ENCODE results near the gene FCRL4. TPM values are rescaled to one million over a fixed set of nuclear protein-coding genes. Genes with fewer than 3 reads are reported as not detected.
"Not testable (repeated sequence)": the region's sequence is repeated elsewhere in the genome, so short reads cannot be mapped to it uniquely, and the experiment has no call there.

The FCRL4 gene
- total and polyA plus RNA-seq, 3 donors from 2014 or later = 0.08 to 0.12 TPM; not detected in 1

DNA sequence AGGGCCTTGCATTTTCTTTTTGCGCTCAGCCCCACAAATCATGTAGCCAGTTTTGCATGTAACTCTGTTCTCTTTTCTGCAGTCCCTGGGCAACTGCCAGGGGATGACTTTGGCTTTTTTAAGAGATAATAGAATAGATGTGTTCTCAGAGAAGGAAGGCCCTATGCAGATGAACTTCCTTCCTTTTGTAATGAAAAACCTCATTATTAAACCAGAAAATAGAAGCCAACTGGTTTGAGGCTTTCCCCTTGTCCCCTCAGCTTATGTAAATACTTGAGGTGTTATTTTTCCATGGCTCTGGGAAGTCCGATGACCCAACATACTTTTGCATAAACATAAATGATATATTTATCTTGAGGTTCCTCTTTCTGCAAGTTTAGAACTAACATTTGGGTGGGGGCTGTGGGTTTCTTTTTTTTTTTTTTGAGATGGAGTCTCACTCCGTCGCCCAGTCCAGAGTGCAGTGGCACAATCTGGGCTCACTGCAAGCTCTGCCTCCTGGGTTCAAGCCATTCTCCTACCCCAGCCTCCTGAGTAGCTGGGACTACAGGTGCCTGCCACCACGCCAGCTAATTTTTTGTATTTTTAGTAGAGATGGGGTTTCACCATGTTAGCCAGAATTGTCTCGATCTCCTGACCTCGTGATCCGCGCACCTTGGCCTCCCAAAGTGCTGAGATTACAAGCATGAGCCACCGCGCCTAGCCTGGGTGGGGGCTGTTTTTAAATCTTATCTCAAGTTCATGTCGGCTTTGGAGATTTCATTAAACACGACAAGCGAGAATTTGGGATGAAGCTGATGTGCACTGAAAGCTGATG, 31.2 kb downstream of the FCRL4 start:
- no peak overlapping the region for H3K4me3 ChIP-seq
- no peaks in the 10 kb centered on the region for H3K4me1 ChIP-seq
- no peak overlapping the region for H3K27ac ChIP-seq
- H3K36me3 ChIP-seq (ENCODE audit: low read depth, missing control alignments) = no peaks in the 10 kb centered on the region
- 81 to 86% methylated on average over 14 of the region's 14 CpGs for WGBS, 2 donors
- no peaks in the 10 kb centered on the region for H3K9me3 ChIP-seq
- H3K27me3 ChIP-seq = no peaks in the 10 kb centered on the region
- DNase-seq = no peak
- intact Hi-C loops (cut with DNase I; ENCODE audit: low total_unique reads) = no loop called here
- TF ChIP-seq POLR2A (IDR thresholded peaks at IDR 0.05) = no peak
- TF ChIP-seq, protein P1, sequence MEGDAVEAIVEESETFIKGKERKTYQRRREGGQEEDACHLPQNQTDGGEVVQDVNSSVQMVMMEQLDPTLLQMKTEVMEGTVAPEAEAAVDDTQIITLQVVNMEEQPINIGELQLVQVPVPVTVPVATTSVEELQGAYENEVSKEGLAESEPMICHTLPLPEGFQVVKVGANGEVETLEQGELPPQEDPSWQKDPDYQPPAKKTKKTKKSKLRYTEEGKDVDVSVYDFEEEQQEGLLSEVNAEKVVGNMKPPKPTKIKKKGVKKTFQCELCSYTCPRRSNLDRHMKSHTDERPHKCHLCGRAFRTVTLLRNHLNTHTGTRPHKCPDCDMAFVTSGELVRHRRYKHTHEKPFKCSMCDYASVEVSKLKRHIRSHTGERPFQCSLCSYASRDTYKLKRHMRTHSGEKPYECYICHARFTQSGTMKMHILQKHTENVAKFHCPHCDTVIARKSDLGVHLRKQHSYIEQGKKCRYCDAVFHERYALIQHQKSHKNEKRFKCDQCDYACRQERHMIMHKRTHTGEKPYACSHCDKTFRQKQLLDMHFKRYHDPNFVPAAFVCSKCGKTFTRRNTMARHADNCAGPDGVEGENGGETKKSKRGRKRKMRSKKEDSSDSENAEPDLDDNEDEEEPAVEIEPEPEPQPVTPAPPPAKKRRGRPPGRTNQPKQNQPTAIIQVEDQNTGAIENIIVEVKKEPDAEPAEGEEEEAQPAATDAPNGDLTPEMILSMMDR (IDR thresholded peaks at IDR 0.05) = no peak

DNA sequence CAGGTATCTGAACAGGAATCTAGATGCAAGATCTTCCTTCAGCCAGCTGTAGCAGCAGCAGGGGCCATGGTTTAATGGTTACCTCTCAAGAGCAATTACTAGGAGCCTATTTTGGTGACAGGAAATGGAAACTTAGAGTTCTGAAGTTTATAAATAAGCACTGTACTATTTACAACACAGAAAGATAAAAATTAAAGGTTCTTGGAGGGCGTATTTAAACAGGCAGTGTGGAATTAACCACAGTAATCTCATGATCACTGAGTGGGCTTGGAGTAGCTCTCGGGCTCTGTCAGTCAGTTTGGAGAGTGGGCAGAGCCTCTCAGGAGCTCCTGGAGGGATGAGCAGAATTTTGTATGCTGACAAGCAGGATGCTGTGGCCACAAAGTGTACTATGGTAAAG, 35.4 kb downstream of the FCRL4 start:
- intact Hi-C loops (cut with DNase I; ENCODE audit: low total_unique reads) = no loop called here
- no peak for TF ChIP-seq POLR2A (IDR thresholded peaks at IDR 0.05)
- TF ChIP-seq, protein P1 (IDR thresholded peaks at IDR 0.05) = no peak
- 56 to 62% methylated on average over 2 of the region's 2 CpGs for WGBS, 2 donors
- Histone ChIP-seq H3K4me3 (no peak overlapping the region), H3K27ac (no peak overlapping the region), H3K4me1 (no peaks in the 10 kb centered on the region), H3K27me3 (no peaks in the 10 kb centered on the region), H3K9me3 (no peaks in the 10 kb centered on the region), H3K36me3 (ENCODE audit: low read depth, missing control alignments) (no peaks in the 10 kb centered on the region)
- no peak for DNase-seq

DNA sequence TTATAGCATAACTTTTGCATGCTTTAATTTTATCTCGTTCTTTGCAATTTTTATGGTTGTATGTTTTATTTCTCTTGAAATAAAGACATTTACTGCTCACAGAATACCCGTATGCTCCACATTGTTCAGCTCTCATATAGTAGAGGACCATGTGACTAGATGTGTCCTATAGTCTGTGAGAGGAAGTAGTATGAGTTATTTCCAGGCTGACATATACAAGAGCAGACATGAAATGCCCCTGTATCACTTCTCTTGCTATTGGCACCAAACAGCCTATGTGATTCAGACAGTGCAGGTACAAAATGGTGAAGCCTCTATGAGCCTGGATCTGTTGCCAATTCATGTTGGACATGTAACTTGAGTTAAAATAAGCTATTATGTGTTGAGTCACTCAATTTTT, 39.8 kb downstream of the FCRL4 start:
- H3K27ac ChIP-seq = no peak overlapping the region
- no peaks in the 10 kb centered on the region for H3K27me3 ChIP-seq
- TF ChIP-seq POLR2A (IDR thresholded peaks at IDR 0.05) = no peak
- TF ChIP-seq, protein P1 (IDR thresholded peaks at IDR 0.05) = no peak
- 62 to 67% methylated on average over 2 of the region's 2 CpGs for WGBS, 2 donors
- intact Hi-C loops (cut with DNase I; ENCODE audit: low total_unique reads) = no loop called here
- no peak for DNase-seq
- H3K4me1 ChIP-seq = no peaks in the 10 kb centered on the region
- no peaks in the 10 kb centered on the region for H3K36me3 ChIP-seq (ENCODE audit: low read depth, missing control alignments)
- H3K9me3 ChIP-seq = no peaks in the 10 kb centered on the region
- H3K4me3 ChIP-seq = no peak overlapping the region

DNA sequence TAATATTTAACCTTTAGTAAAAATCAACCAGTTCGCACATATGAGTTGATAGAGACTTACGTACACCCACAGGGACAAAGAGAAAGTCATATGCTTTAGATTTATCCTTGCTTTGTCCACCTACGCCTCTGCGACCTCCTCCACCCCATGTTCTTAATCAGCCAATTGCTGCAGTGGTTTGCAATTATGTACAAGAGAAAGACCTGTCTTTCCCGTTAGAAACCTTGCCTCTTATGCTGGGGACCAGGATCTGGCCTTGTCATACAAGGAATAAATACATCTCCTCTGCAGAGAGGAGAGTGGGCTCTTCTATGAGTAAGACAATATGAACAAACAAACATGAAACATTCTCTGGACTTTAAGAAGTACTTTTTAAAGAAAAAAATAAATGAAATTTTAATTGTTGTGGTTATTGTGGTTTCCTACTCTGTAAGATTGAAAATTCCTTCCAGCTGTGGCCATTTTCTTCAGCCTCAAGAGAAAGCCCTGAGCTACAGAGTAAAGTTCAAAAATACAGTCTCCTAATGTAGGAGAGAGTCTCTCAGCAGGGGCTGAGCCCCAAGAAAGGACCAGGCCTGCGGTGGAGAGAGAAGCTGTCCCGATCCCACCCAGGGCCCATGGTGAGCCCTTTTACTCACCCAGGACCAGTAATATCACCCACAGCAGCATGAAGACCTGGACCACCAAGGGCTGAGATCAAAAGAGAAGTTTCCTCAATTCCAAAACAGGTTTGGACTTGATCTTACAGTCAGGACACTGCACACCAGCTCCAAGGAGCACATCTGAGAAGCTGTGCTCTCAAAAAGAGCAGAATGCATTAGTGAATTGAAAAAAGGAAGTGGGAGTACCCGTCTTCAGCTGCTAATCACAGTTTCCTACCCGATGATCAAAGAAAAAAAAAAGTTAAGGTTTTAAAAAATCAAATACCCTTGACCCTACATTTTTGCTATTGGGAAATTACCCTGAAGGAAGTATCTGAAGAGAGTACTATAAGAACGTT, 45.9 kb downstream of the FCRL4 start, which contains the start of gene FCRL5:
Gene FCRL5, minus strand, starts transcription at position 822 of the 1,000 bp plus-strand sequence. Its CDS starts 153 bp downstream, at position 669.
- no peak for DNase-seq

DNA sequence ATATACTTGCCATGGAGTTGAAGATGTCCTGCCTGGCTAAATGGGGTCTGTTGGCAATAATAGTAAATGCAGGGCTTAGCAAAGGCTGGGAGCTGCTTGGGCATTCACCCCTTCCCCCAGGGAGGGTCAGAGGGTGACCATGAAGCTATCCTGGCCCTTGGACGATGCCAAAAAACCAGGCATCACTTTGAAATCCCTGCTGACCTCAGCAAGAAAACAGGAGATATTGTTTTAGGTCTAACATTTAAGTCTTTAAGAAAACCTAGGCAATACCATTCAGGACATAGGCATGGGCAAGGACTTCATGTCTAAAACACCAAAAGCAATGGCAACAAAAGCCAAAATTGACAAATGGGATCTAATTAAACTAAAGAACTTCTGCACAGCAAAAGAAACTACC, 49.8 kb downstream of the FCRL4 start:
- DNase-seq; intact Hi-C loops (cut with DNase I; ENCODE audit: low total_unique reads): not testable (repeated sequence)
- 92 to 93% methylated on average over 1 of the region's 1 CpG for WGBS, 2 donors

More for the DNA sequence above, 45.9 kb downstream of the FCRL4 start, which contains the start of gene FCRL5:
- Histone ChIP-seq H3K4me1 (no peaks in the 10 kb centered on the region), H3K27me3 (no peaks in the 10 kb centered on the region), H3K9me3 (no peaks in the 10 kb centered on the region), H3K36me3 (ENCODE audit: low read depth, missing control alignments) (no peaks in the 10 kb centered on the region), H3K27ac (no peak within 1 kb of the TSS), H3K4me3 (no peak within 1 kb of the TSS)
- TF ChIP-seq POLR2A (IDR thresholded peaks at IDR 0.05) = no peak
- TF ChIP-seq, protein P1 (IDR thresholded peaks at IDR 0.05) = no peak
- 70 to 74% methylated on average over 10 of the region's 10 CpGs for WGBS, 2 donors
- intact Hi-C loops (cut with DNase I; ENCODE audit: low total_unique reads) = no loop called here

More for the DNA sequence above, 49.8 kb downstream of the FCRL4 start:
- not testable (repeated sequence) for H3K36me3 ChIP-seq (ENCODE audit: low read depth, missing control alignments); H3K4me1 ChIP-seq; H3K27ac ChIP-seq; H3K27me3 ChIP-seq; H3K4me3 ChIP-seq; H3K9me3 ChIP-seq

Measured in testis (tissue), 3 donors.